Parathyroid adenoma (tissue), 2 donors: Measurements from ENCODE around the gene FAM3A.
A peak's percentile ranks its signal among the peaks of the same experiment; 100 is the strongest.

Source experiments
- H2AFZ ChIP-seq: fragments of 300-600 bp; sonication (generic); one replicate; pipeline ENCODE4 v1.7.0; 2017; ENCODE audit warnings: antibody characterized with exemption, mild to moderate bottlenecking
- H3K27ac ChIP-seq: fragments of 300-600 bp; sonication (generic); one replicate; pipeline ENCODE4 v1.7.0; 2017
- H3K27me3 ChIP-seq: fragments of 300-600 bp; sonication (generic); one replicate; pipeline ENCODE4 v1.7.0; 2017; ENCODE audit warnings: low read length; ENCODE audit not compliant: control insufficient read depth, insufficient read depth
- H3K36me3 ChIP-seq: fragments of 300-600 bp; sonication (generic); one replicate; pipeline ENCODE4 v1.7.0; 2017; ENCODE audit warnings: low read length; ENCODE audit not compliant: control insufficient read depth, insufficient read depth
- H3K4me1 ChIP-seq: fragments of 300-600 bp; sonication (generic); one replicate; pipeline ENCODE4 v1.7.0; 2017; ENCODE audit warnings: control low read depth
- H3K4me2 ChIP-seq: fragments of 300-600 bp; sonication (generic); one replicate; pipeline ENCODE4 v1.7.0; 2017; ENCODE audit warnings: low read length
- H3K4me3 ChIP-seq: fragments of 300-600 bp; sonication (generic); one replicate; pipeline ENCODE4 v1.7.0; 2017; ENCODE audit warnings: low read depth, low read length
- H3K79me2 ChIP-seq: fragments of 300-600 bp; sonication (generic); one replicate; pipeline ENCODE4 v1.7.0; 2017; ENCODE audit warnings: control low read depth
- H3K9ac ChIP-seq: fragments of 300-600 bp; sonication (generic); one replicate; pipeline ENCODE4 v1.7.0; 2017; ENCODE audit warnings: mild to moderate bottlenecking
- H3K9me3 ChIP-seq: fragments of 300-600 bp; sonication (generic); one replicate; pipeline ENCODE4 v1.7.0; 2017; ENCODE audit warnings: low read length; ENCODE audit not compliant: control insufficient read depth
- TF ChIP-seq, protein P1 (sequence below): fragments of 300-600 bp; sonication (generic); IDR thresholded peaks from one replicate; pipeline ENCODE4 v1.7.0; 2017; ENCODE audit warnings: antibody characterized with exemption, mild to moderate bottlenecking
- donor health status: primary hyperparathyroidism.

The FAM3A gene

DNA sequence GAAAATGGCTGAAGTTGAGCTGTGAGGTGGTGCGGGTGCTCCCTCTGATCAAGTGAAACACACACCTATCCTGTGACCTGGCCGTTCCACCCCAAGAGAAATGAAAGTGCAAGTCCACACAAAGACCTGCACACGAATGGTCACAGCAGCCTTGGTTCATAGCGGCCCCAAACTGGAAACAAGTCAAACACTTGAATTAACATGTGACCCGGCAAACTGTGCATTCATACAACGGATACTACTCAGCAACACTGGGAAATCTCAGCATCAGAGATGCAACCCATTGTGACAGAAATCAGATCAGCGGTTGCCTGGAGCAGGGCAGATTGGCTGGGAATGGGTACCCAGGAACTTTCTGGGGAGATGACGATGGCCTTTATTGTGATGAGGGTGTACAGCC is 23.0 kb upstream of the FAM3A start:
- Histone ChIP-seq H3K9ac (no peak overlapping the region), H3K79me2 (no peaks in the 10 kb centered on the region), H3K36me3 (no peaks in the 10 kb centered on the region), H3K4me3 (no peak overlapping the region), H2AFZ (no peak overlapping the region), H3K27me3 (no peaks in the 10 kb centered on the region), H3K27ac (no peak overlapping the region), H3K9me3 (no peaks in the 10 kb centered on the region), H3K4me1 (no peaks in the 10 kb centered on the region), H3K4me2 (no peak overlapping the region)
- TF ChIP-seq, protein P1, sequence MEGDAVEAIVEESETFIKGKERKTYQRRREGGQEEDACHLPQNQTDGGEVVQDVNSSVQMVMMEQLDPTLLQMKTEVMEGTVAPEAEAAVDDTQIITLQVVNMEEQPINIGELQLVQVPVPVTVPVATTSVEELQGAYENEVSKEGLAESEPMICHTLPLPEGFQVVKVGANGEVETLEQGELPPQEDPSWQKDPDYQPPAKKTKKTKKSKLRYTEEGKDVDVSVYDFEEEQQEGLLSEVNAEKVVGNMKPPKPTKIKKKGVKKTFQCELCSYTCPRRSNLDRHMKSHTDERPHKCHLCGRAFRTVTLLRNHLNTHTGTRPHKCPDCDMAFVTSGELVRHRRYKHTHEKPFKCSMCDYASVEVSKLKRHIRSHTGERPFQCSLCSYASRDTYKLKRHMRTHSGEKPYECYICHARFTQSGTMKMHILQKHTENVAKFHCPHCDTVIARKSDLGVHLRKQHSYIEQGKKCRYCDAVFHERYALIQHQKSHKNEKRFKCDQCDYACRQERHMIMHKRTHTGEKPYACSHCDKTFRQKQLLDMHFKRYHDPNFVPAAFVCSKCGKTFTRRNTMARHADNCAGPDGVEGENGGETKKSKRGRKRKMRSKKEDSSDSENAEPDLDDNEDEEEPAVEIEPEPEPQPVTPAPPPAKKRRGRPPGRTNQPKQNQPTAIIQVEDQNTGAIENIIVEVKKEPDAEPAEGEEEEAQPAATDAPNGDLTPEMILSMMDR = no peak

GRCh38 chrX:154535892-154536291 is 19.9 kb upstream of the FAM3A start:
- Histone ChIP-seq H3K4me3 (no peak overlapping the region), H3K27ac (no peak overlapping the region), H3K9ac (no peak overlapping the region), H3K4me2 (no peak overlapping the region), H3K27me3 (no peaks in the 10 kb centered on the region), H3K79me2 (no peaks in the 10 kb centered on the region), H3K36me3 (no peaks in the 10 kb centered on the region), H2AFZ (no peak overlapping the region), H3K4me1 (no peaks in the 10 kb centered on the region), H3K9me3 (no peaks in the 10 kb centered on the region)
- TF ChIP-seq, protein P1 = no peak

DNA sequence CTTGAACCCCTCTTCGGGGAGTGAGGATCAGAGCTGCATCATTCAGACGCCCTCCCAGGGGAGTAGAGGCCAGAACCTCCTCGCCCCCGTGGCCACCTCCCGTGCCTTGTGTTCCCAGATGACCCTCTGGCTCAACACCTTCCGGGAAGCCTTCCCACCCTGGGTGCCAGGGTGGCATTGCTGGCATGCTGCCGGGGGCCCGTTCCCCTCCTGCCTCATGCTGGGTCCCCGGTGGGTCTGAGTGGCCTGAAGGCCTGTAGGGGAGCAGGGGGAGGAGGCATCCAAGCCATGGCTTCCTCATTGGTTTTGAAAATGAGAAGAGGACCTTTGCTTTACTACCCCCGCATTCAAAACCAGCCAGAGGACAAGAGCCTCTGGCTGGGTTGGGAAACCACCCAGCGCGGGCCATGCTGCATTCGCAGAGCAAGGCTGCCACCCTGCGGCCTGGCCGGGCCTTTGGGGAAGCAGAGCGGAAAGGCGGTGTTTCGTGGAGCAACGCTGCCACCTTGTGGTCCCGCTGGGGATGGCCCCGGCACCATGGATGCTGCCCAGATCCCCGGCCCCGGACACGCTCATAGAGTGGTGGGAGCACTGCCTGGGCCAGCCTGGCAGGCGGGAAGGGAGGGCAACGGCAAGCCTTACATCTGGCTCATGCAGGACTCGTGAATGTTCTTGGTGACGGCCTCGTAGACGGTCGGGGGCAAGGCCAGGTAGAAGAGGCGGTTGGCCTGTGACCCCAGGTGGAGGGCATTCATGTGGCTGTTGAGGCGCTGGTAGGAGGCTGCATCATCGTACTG is 18.7 kb upstream of the FAM3A start:
- no peaks in the 10 kb centered on the region for H3K4me1 ChIP-seq
- no peak overlapping the region for H3K4me2 ChIP-seq
- H3K27ac ChIP-seq = no peak overlapping the region
- H3K9ac ChIP-seq = no peak overlapping the region
- H3K79me2 ChIP-seq = no peaks in the 10 kb centered on the region
- H3K36me3 ChIP-seq = no peaks in the 10 kb centered on the region
- H3K27me3 ChIP-seq = no peaks in the 10 kb centered on the region
- no peak overlapping the region for H2AFZ ChIP-seq
- TF ChIP-seq, protein P1 = peak; percentile 97
- H3K4me3 ChIP-seq = no peak overlapping the region
- no peaks in the 10 kb centered on the region for H3K9me3 ChIP-seq

DNA sequence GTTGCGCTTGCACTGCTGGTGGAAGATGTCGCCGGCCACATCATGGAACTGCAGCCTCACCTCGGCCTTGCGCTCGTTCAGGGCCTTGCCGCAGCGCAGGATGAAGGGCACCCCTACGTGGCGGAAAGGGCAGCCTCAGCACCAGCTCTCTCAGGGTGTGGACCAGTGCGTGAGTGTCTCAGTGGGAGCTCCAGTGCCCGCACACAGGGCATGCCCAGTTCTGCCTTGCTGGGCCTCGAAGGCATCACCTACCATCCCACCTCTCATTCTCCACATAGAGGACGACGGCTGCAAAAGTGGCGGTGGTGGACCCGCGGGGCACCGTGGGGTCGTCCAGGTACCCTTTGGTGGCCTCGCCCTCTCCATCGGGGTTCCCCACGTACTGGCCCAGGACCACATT is 16.7 kb upstream of the FAM3A start:
- Histone ChIP-seq H3K4me1 (no peaks in the 10 kb centered on the region), H3K27ac (no peak overlapping the region), H3K9me3 (no peaks in the 10 kb centered on the region), H3K79me2 (no peaks in the 10 kb centered on the region), H2AFZ (no peak overlapping the region), H3K27me3 (no peaks in the 10 kb centered on the region), H3K9ac (no peak overlapping the region), H3K36me3 (no peaks in the 10 kb centered on the region), H3K4me3 (no peak overlapping the region), H3K4me2 (no peak overlapping the region)
- TF ChIP-seq, protein P1 = no peak

DNA sequence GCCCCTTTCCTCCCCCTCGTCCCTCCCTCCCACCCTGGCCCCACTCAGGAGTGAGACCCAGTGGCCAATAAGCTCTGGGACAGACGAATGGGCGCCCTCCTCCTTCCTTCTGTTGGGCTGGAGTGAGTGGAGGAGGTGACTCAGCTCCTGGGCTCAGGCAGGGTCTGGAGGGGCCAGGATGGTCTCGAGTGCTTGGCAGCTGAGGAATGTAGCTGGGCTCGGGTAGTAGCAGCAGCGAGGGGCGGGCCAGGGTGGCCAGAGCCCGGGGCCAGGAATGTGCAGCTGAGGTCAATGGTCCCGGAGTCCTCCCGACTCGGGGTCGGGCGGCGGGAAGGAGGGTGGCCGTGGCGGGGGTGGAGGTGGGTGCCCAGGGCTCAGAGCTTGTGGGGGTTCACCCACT is 15.6 kb upstream of the FAM3A start:
- H3K79me2 ChIP-seq = no peaks in the 10 kb centered on the region
- no peak overlapping the region for H3K27ac ChIP-seq
- H2AFZ ChIP-seq = no peak overlapping the region
- TF ChIP-seq, protein P1 = no peak
- no peak overlapping the region for H3K4me2 ChIP-seq
- H3K4me3 ChIP-seq = no peak overlapping the region
- peaks cover 3% of the 10 kb centered on the region for H3K4me1 ChIP-seq
- no peak overlapping the region for H3K9ac ChIP-seq
- H3K27me3 ChIP-seq = no peaks in the 10 kb centered on the region
- H3K9me3 ChIP-seq = no peaks in the 10 kb centered on the region
- H3K36me3 ChIP-seq = no peaks in the 10 kb centered on the region
